Activated naive CD4-positive, alpha-beta T cell treated with anti-CD3 and anti-CD28 coated beads, Interleukin-2, amount 50 U/mL, for 72 hours (primary cell): ENCODE results near the gene HLA-B. TPM values are rescaled to one million over a fixed set of nuclear protein-coding genes. Genes with fewer than 3 reads are reported as not detected.

Source experiments
- ATAC-seq, 2 donors: fragments of 150-1000 bp; cut with Tn5 transposase; 2 replicates each; pipeline ENCODE4 v1.10.0; 2021; ENCODE audit warnings: mild to moderate bottlenecking in 2 of 2, moderate library complexity in 2 of 2
- DNase-seq, 2 donors: peaks; one replicate each; pipeline ENCODE4 v3.0.0; 2021 to 2022; ENCODE audit warnings: low spot score in 2 of 2
- H3K27ac Mint-ChIP-seq, 2 donors: one replicate each; pipeline ENCODE4 v1.8.0; 2022; ENCODE audit warnings: mild to moderate bottlenecking in 2 of 2, mixed read lengths in 2 of 2
- H3K36me3 Mint-ChIP-seq, 2 donors: one replicate each; pipeline ENCODE4 v1.8.0; 2022; ENCODE audit warnings: mixed read lengths in 2 of 2
- H3K9me3 Mint-ChIP-seq, 2 donors: one replicate each; pipeline ENCODE4 v1.8.0; 2022; ENCODE audit warnings: mixed read lengths in 2 of 2
- total RNA-seq, 2 donors: library from RNA; stranded (reverse); gene quantifications; one replicate each; pipeline ENCODE4 v1.2.3, GENCODE V29; 2022

Gene HLA-B
- total RNA-seq, 2 donors from 2014 or later, result 2,668 to 4,981 TPM

DNA sequence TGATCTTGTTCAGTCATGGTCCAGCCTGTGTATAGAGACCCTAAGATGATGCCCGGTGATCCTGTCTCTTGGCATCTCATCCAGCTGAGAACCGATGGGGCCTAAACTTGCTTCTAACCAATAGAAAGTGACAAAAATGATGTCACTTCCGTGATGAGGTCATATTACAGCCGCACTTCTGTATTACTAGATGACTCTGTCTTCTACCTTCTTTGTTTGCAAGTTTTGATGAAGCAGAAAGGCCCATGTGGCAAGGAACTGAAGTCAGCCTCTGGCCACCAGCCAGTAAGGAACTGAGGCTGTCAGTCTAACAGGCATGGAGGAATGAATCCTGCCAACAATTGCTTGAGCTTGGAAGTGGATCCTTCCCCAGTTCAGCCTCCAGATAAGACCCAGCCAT, 52.3 kb downstream of the HLA-B start:
- Mint-ChIP-seq H3K36me3 (peaks cover 0 to 5% of the 10 kb centered on the region in 2 donors), H3K9me3 (no peaks in the 10 kb centered on the region), H3K27ac (peak overlapping the region in 1 of 2 donors; percentile 30)
- no peak for DNase-seq
- no peak for ATAC-seq

Other genes starting within 250 kb of the HLA-B start
- gene C6orf15, start 244.6 kb downstream of the HLA-B start, total RNA-seq, result not detected
- gene PSORS1C1, start 242.4 kb downstream of the HLA-B start, total RNA-seq, result 1 to 10 TPM in 1 of 2 donors, under 1 TPM in 1; 0.41 to 3.2 TPM
- gene CDSN, start 236.7 kb downstream of the HLA-B start, total RNA-seq, result not detected
- gene PSORS1C2, start 218.1 kb downstream of the HLA-B start, total RNA-seq, result not detected
- gene CCHCR1, start 199.4 kb downstream of the HLA-B start, total RNA-seq, result 10 to 100 TPM; 73.5 to 86.2 TPM
- gene TCF19, start 198.6 kb downstream of the HLA-B start, total RNA-seq, result 100 to 1,000 TPM in 1 of 2 donors, 10 to 100 TPM in 1; 93.3 to 100 TPM
- under 1 TPM in 1 of 2 donors, not detected in 1; 0.59 TPM for gene POU5F1, start 186.5 kb downstream of the HLA-B start, total RNA-seq
- gene HLA-C, start 85.1 kb downstream of the HLA-B start, total RNA-seq, result 1,000 to 10,000 TPM in 1 of 2 donors, 100 to 1,000 TPM in 1; 501 to 2,234 TPM
- 10 to 100 TPM; 11.0 to 24.2 TPM for gene MICA, start 46.4 kb upstream of the HLA-B start, total RNA-seq
- 10 to 100 TPM; 20.3 to 35.2 TPM for gene MICB, start 141.0 kb upstream of the HLA-B start, total RNA-seq
- gene MCCD1, start 171.8 kb upstream of the HLA-B start, total RNA-seq, result not detected
- gene DDX39B, start 184.8 kb upstream of the HLA-B start, total RNA-seq, result 100 to 1,000 TPM; 569 to 658 TPM
- gene ATP6V1G2, start 189.4 kb upstream of the HLA-B start, total RNA-seq, result 1 to 10 TPM; 4.1 to 7.4 TPM
- gene NFKBIL1, start 190.4 kb upstream of the HLA-B start, total RNA-seq, result 10 to 100 TPM; 19.4 to 39.7 TPM
- gene LTA, start 215.1 kb upstream of the HLA-B start, total RNA-seq, result 1,000 to 10,000 TPM in 1 of 2 donors, 100 to 1,000 TPM in 1; 266 to 1,366 TPM
- gene TNF, start 218.4 kb upstream of the HLA-B start, total RNA-seq, result 100 to 1,000 TPM in 1 of 2 donors, 10 to 100 TPM in 1; 52.0 to 250 TPM
- gene LTB, start 225.2 kb upstream of the HLA-B start, total RNA-seq, result 100 to 1,000 TPM in 1 of 2 donors, 10 to 100 TPM in 1; 89.3 to 294 TPM
- gene LST1, start 229.1 kb upstream of the HLA-B start, total RNA-seq, result 10 to 100 TPM; 18.2 to 21.6 TPM
- 10 to 100 TPM; 12.7 to 17.2 TPM for gene NCR3, start 235.8 kb upstream of the HLA-B start, total RNA-seq